Activated CD8-positive, alpha-beta T cell treated with anti-CD3 and anti-CD28 coated beads, Interleukin-2, amount 10 ng/mL, durations not matched to agents 7 days and 5 days (primary cell): ENCODE results near the gene LTBP4. TPM values are rescaled to one million over a fixed set of nuclear protein-coding genes. Genes with fewer than 3 reads are reported as not detected.

Experiments used
- ATAC-seq: fragments of 150-1000 bp; cut with Tn5 transposase; one replicate; pipeline ENCODE4 v1.10.0; 2021; ENCODE audit warnings: moderate library complexity
- CTCF ChIA-PET: fragments of 350-600 bp; sonication (Branson Sonifier 250); formaldehyde crosslinking; loops from one replicate; lab custom pipeline; 2021; ENCODE audit warnings: antibody characterized with exemption; lab: Charles Lee
- POLR2A ChIA-PET: fragments of 350-600 bp; sonication (Branson Sonifier 250); formaldehyde crosslinking; loops from one replicate; lab custom pipeline; 2021; ENCODE audit warnings: antibody characterized with exemption; lab: Charles Lee
- DNase-seq: peaks from one replicate; pipeline ENCODE4 v3.0.0-alpha.2; 2020
- H3K27ac Mint-ChIP-seq: one replicate; pipeline ENCODE4 v1.8.0; 2021; ENCODE audit warnings: mild to moderate bottlenecking, mixed read lengths
- H3K27me3 Mint-ChIP-seq: one replicate; pipeline ENCODE4 v1.8.0; 2021; ENCODE audit warnings: low read depth, mixed read lengths
- H3K36me3 Mint-ChIP-seq: one replicate; pipeline ENCODE4 v1.8.0; 2021; ENCODE audit warnings: low read depth, mixed read lengths
- H3K4me1 Mint-ChIP-seq: one replicate; pipeline ENCODE4 v1.8.0; 2021; ENCODE audit warnings: low read depth, mixed read lengths
- H3K4me3 Mint-ChIP-seq: one replicate; pipeline ENCODE4 v1.8.0; 2021; ENCODE audit warnings: mild to moderate bottlenecking, mixed read lengths
- H3K9me3 Mint-ChIP-seq: one replicate; pipeline ENCODE4 v1.8.0; 2022; ENCODE audit warnings: mixed read lengths; ENCODE audit not compliant: insufficient read depth
- total RNA-seq, 2 experiments: library from RNA; stranded (reverse); gene quantifications; one replicate each; pipeline ENCODE4 v1.2.3, GENCODE V29; 2021

Gene LTBP4
- total RNA-seq, 2 experiments from 2014 or later = 54.3 to 54.7 TPM

- ATAC-seq (no peak), DNase-seq (no peak)
- ChIA-PET CTCF (interaction anchor here (1.3 kb wide), 1 partner anchor 134 kb away, joined by 3 read pairs; no protein-coding TSS in a partner anchor), POLR2A (no interaction called here)
- Mint-ChIP-seq H3K27me3 (no peaks in the 10 kb centered on the region), H3K36me3 (peaks cover 16% of the 10 kb centered on the region), H3K4me3 (no peak overlapping the region), H3K27ac (no peak overlapping the region), H3K9me3 (no peaks in the 10 kb centered on the region), H3K4me1 (no peaks in the 10 kb centered on the region)
Observed at GRCh38 chr19:40673397-40673796, 72.2 kb downstream of the LTBP4 start.

- no peak overlapping the region for H3K4me3 Mint-ChIP-seq
- ATAC-seq (no peak), DNase-seq (no peak)
- H3K27me3 Mint-ChIP-seq = no peaks in the 10 kb centered on the region
- H3K36me3 Mint-ChIP-seq = peaks cover 13% of the 10 kb centered on the region
- H3K27ac Mint-ChIP-seq = no peak overlapping the region
- H3K9me3 Mint-ChIP-seq = no peaks in the 10 kb centered on the region
- POLR2A ChIA-PET = interaction anchor here (0.6 kb wide), 1 partner anchor 18 kb away, joined by 4 read pairs; no protein-coding TSS in a partner anchor
- CTCF ChIA-PET = interaction anchor here (1.3 kb wide), 1 partner anchor 133 kb away, joined by 3 read pairs; no protein-coding TSS in a partner anchor
- H3K4me1 Mint-ChIP-seq = no peaks in the 10 kb centered on the region
Observed at GRCh38 chr19:40674291-40674690, 73.1 kb downstream of the LTBP4 start.

GRCh38 chr19:40677156-40677555 is 76.0 kb downstream of the LTBP4 start:
- H3K36me3 Mint-ChIP-seq = peaks cover 5% of the 10 kb centered on the region
- ChIA-PET POLR2A (no interaction called here), CTCF (interaction anchor here (1.3 kb wide), 1 partner anchor 15 kb away, joined by 4 read pairs; no protein-coding TSS in a partner anchor)
- H3K27ac Mint-ChIP-seq = no peak overlapping the region
- no peaks in the 10 kb centered on the region for H3K9me3 Mint-ChIP-seq
- no peak overlapping the region for H3K4me3 Mint-ChIP-seq
- no peaks in the 10 kb centered on the region for H3K27me3 Mint-ChIP-seq
- H3K4me1 Mint-ChIP-seq = no peaks in the 10 kb centered on the region
- no peak for DNase-seq
- no peak for ATAC-seq

Other genes starting within 250 kb of the LTBP4 start
- under 1 TPM in 1 of 2 experiments, not detected in 1; 0.10 TPM for gene HIPK4, start 211.2 kb upstream of the LTBP4 start, total RNA-seq
- 1 to 10 TPM in 1 of 2 experiments, under 1 TPM in 1; 0.84 to 1.1 TPM for gene PRX, start 188.0 kb upstream of the LTBP4 start, total RNA-seq
- 10 to 100 TPM in 1 of 2 experiments, 1 to 10 TPM in 1; 9.3 to 10.1 TPM for gene SERTAD1, start 175.4 kb upstream of the LTBP4 start, total RNA-seq
- gene SERTAD3, start 157.0 kb upstream of the LTBP4 start, total RNA-seq = 10 to 100 TPM; 10.0 to 11.9 TPM
- 10 to 100 TPM; 15.1 to 16.5 TPM for gene BLVRB, start 135.6 kb upstream of the LTBP4 start, total RNA-seq
- gene SPTBN4, start 134.4 kb upstream of the LTBP4 start, total RNA-seq = under 1 TPM in 1 of 2 experiments, not detected in 1; 0.47 TPM
- gene SHKBP1, start 24.5 kb upstream of the LTBP4 start, total RNA-seq = 100 to 1,000 TPM; 116 to 124 TPM
- 1 to 10 TPM; 5.1 to 6.0 TPM for gene NUMBL, start 89.3 kb downstream of the LTBP4 start, total RNA-seq
- 10 to 100 TPM; 21.5 to 27.2 TPM for gene COQ8B, start 115.5 kb downstream of the LTBP4 start, total RNA-seq
- 1 to 10 TPM; 4.7 to 5.3 TPM for gene ITPKC, start 115.7 kb downstream of the LTBP4 start, total RNA-seq
- 10 to 100 TPM; 15.2 to 17.1 TPM for gene ACTMAP, start 149.1 kb downstream of the LTBP4 start, total RNA-seq
- 100 to 1,000 TPM; 175 to 183 TPM for gene SNRPA, start 149.8 kb downstream of the LTBP4 start, total RNA-seq
- gene MIA, start 174.2 kb downstream of the LTBP4 start, total RNA-seq = not detected
- gene RAB4B, start 176.9 kb downstream of the LTBP4 start, total RNA-seq = 10 to 100 TPM; 50.2 to 53.1 TPM
- gene EGLN2, start 197.8 kb downstream of the LTBP4 start, total RNA-seq = 100 to 1,000 TPM; 121 to 126 TPM
- gene CYP2A6, start 249.1 kb downstream of the LTBP4 start, total RNA-seq = not detected